ENCODE results near the gene ARV1.
"Not testable (repeated sequence)": the region's sequence is repeated elsewhere in the genome, so short reads cannot be mapped to it uniquely, and the experiment has no call there.

Gene ARV1

GRCh38 chr1:231040800-231041718, 62.2 kb downstream of the ARV1 start:
- no peak for DNase-seq (ENCODE audit: insufficient read length, low spot score)
- no peak for FAIRE-seq

GRCh38 chr1:231041719-231042261, 62.9 kb downstream of the ARV1 start:
- DNase-seq (ENCODE audit: insufficient read length, low spot score), result no peak
- FAIRE-seq, result no peak

GRCh38 chr1:231044588-231044987, 65.7 kb downstream of the ARV1 start:
- DNase-seq (ENCODE audit: insufficient read length, low spot score), result no peak
- no peak for FAIRE-seq

GRCh38 chr1:231045286-231045685, 66.4 kb downstream of the ARV1 start:
- FAIRE-seq (no peak), DNase-seq (ENCODE audit: insufficient read length, low spot score) (no peak)

GRCh38 chr1:231045921-231046729, 67.2 kb downstream of the ARV1 start:
- DNase-seq (ENCODE audit: insufficient read length, low spot score); FAIRE-seq: not testable (repeated sequence)

- FAIRE-seq (no peak), DNase-seq (ENCODE audit: insufficient read length, low spot score) (no peak)
Observed at GRCh38 chr1:231046730-231047395, 68.0 kb downstream of the ARV1 start.

- not testable (repeated sequence) for DNase-seq (ENCODE audit: insufficient read length, low spot score); FAIRE-seq
Observed at GRCh38 chr1:231047529-231047928, 68.6 kb downstream of the ARV1 start.

- DNase-seq (ENCODE audit: insufficient read length, low spot score); FAIRE-seq: not testable (repeated sequence)
Observed at GRCh38 chr1:231048419-231048818, 69.5 kb downstream of the ARV1 start.

GRCh38 chr1:231049121-231049979, 70.5 kb downstream of the ARV1 start:
- DNase-seq (ENCODE audit: insufficient read length, low spot score) (no peak), FAIRE-seq (no peak)
